Activated effector memory CD4-positive, alpha-beta T cell treated with Interleukin-2 at 50 U/mL for 16 hours (primary cell): ENCODE data around the gene NOP16.

Experiments
- DNase-seq: peaks from one replicate; pipeline ENCODE4 v3.0.0-alpha.2; 2020

NOP16 gene

GRCh38 chr5:176355400-176356178, 32.8 kb downstream of the NOP16 start:
- no peak for DNase-seq

GRCh38 chr5:176353533-176353932, 34.9 kb downstream of the NOP16 start:
- DNase-seq: no peak

GRCh38 chr5:176352116-176352878, 36.1 kb downstream of the NOP16 start:
- no peak for DNase-seq

- DNase-seq: no peak
Measured at GRCh38 chr5:176350416-176350815, 38.0 kb downstream of the NOP16 start.

GRCh38 chr5:176342766-176343458, 45.5 kb downstream of the NOP16 start:
- DNase-seq: no peak

- no peak for DNase-seq
Measured at GRCh38 chr5:176342158-176342483, 46.3 kb downstream of the NOP16 start.

- DNase-seq: no peak
Measured at GRCh38 chr5:176341325-176342157, 46.9 kb downstream of the NOP16 start.

GRCh38 chr5:176339304-176339703, 49.1 kb downstream of the NOP16 start:
- DNase-seq: no peak

GRCh38 chr5:176337913-176338312, 50.5 kb downstream of the NOP16 start:
- no peak for DNase-seq

- DNase-seq: no peak
Measured at GRCh38 chr5:176334031-176334770, 54.2 kb downstream of the NOP16 start.
